ENCODE results near the gene KIRREL3.

The KIRREL3 gene

DNA sequence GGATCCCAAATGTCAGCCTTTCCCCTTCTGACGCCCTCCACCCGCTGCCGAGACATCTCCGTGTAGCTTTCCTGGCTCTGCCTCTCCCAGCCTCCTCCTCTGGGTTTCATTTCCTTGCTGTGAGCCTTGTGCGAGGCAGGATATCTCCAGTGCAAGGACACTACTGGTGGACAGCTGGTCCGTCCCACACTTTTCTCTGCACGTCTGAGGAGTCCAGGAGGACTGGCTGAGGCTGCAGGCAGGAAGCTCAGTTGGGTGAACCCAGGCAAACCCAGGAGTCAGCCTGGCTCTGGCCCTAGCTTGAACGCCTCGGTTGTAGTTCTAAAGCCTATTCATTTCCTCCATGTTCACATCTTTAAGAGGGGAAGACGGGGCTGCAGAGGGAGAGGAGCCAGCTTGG is 499.6 kb downstream of the KIRREL3 start:
- FAIRE-seq, result no peak
- DNase-seq (ENCODE audit: insufficient read length, low spot score), result no peak
- no peak for TF ChIP-seq POU2F2 (IDR thresholded peaks at IDR 0.05; ENCODE audit: low read depth, low read length)
- TF ChIP-seq PAX5 (IDR thresholded peaks at IDR 0.05; ENCODE audit: insufficient read depth, low read length, severe bottlenecking), result no peak
- no peak for TF ChIP-seq POLR2A (IDR thresholded peaks at IDR 0.05; ENCODE audit: low read depth, low read length)
- no peak for TF ChIP-seq SPI1 (IDR thresholded peaks at IDR 0.05; ENCODE audit: low read depth, low read length)
- no peak for TF ChIP-seq POLR2AphosphoS5 (IDR thresholded peaks at IDR 0.05; ENCODE audit: low read depth, low read length)
- no peak for TF ChIP-seq TAF1 (IDR thresholded peaks at IDR 0.05; ENCODE audit: low read depth, low read length)

DNA sequence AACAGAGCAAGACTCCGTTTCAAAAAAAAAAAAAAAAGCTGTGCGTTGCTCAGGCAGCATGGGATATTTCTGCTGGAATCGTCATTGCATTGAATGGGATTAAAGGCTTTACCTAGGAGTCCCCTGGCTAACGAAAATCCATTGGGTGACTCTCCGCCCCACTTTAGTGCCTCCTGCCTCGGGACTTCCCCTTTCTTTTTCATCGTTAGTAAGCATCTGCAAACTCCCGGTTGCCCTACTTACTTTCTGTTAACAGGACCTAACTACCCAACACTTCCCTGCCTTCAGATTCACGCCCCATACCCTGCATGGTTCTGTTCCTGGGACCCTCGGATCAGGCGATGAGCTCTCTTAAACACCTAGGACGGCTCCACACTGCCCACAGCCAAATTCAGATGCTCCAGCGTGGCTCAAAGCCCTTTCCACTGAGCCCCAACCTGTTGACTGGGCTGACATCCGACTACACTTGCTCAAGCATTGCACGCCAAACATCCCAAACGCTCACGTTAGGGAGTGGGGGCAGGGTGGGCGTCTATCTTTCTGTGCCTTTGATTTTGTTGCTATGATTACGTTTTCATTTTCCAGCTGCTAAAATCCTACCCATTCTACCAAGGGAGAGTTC is 501.3 kb downstream of the KIRREL3 start:
- no peak for DNase-seq (ENCODE audit: insufficient read length, low spot score)
- no peak for TF ChIP-seq POU2F2 (IDR thresholded peaks at IDR 0.05; ENCODE audit: low read depth, low read length)
- no peak for TF ChIP-seq POLR2AphosphoS5 (IDR thresholded peaks at IDR 0.05; ENCODE audit: low read depth, low read length)
- no peak for TF ChIP-seq TAF1 (IDR thresholded peaks at IDR 0.05; ENCODE audit: low read depth, low read length)
- TF ChIP-seq PAX5 (IDR thresholded peaks at IDR 0.05; ENCODE audit: insufficient read depth, low read length, severe bottlenecking), result no peak
- TF ChIP-seq POLR2A (IDR thresholded peaks at IDR 0.05; ENCODE audit: low read depth, low read length), result no peak
- TF ChIP-seq SPI1 (IDR thresholded peaks at IDR 0.05; ENCODE audit: low read depth, low read length), result 0 out of 2 replicates have a peak, but pooled peaks have one; percentile 20
- FAIRE-seq, result no peak

DNA sequence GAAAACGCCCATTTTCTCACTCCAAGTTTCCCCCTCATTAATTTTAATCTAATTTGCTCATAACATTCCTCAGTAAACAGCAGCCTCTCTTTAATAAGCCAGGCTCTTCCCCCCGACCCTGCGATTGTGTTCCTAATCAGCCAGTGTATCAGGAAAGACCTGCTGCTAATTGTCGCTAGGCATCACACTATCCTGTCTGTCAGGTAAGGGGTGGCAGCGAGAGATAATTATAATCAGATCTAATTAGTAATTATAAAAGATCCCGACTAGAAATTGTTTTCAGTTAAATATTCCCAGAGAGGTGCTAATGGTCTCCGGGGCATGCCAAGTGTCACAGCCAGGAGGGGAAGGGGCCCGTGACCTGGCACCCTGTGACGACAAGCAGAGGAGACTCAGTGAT is 502.3 kb downstream of the KIRREL3 start:
- DNase-seq (ENCODE audit: insufficient read length, low spot score), result no peak
- no peak for FAIRE-seq
- TF ChIP-seq POU2F2 (IDR thresholded peaks at IDR 0.05; ENCODE audit: low read depth, low read length), result no peak
- no peak for TF ChIP-seq SPI1 (IDR thresholded peaks at IDR 0.05; ENCODE audit: low read depth, low read length)
- no peak for TF ChIP-seq POLR2AphosphoS5 (IDR thresholded peaks at IDR 0.05; ENCODE audit: low read depth, low read length)
- TF ChIP-seq POLR2A (IDR thresholded peaks at IDR 0.05; ENCODE audit: low read depth, low read length), result no peak
- no peak for TF ChIP-seq PAX5 (IDR thresholded peaks at IDR 0.05; ENCODE audit: insufficient read depth, low read length, severe bottlenecking)
- no peak for TF ChIP-seq TAF1 (IDR thresholded peaks at IDR 0.05; ENCODE audit: low read depth, low read length)

DNA sequence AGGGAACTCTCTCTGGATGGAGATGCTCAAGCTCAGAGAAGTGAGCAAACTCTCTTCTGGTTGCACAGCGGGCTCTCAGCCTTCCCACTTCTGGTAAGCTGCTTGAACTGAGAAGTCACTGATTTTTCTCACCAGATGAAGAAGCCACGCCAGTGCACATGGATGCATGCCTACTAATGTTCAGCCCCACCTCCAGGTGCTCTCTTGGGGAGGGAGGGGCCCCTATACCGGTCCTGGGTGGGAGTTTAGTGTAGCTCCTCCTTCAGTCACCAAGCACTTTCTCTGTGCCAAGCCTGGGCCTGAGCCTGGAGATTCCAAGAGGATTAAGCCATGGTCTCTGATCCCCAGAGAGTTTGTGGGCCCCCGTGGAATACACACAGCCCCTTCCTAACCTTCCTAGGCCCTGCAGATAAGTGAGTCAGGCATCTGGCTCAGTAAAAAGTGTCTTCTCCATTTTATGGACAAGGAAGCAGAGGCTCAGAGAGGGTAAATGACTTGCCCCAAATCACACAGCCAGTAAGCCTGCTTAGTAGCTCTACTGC is 502.9 kb downstream of the KIRREL3 start:
- DNase-seq (ENCODE audit: insufficient read length, low spot score), result no peak
- TF ChIP-seq POLR2A (IDR thresholded peaks at IDR 0.05; ENCODE audit: low read depth, low read length) (no peak), SPI1 (IDR thresholded peaks at IDR 0.05; ENCODE audit: low read depth, low read length) (no peak), POU2F2 (IDR thresholded peaks at IDR 0.05; ENCODE audit: low read depth, low read length) (no peak), POLR2AphosphoS5 (IDR thresholded peaks at IDR 0.05; ENCODE audit: low read depth, low read length) (no peak), PAX5 (IDR thresholded peaks at IDR 0.05; ENCODE audit: insufficient read depth, low read length, severe bottlenecking) (no peak)
- no peak for FAIRE-seq

DNA sequence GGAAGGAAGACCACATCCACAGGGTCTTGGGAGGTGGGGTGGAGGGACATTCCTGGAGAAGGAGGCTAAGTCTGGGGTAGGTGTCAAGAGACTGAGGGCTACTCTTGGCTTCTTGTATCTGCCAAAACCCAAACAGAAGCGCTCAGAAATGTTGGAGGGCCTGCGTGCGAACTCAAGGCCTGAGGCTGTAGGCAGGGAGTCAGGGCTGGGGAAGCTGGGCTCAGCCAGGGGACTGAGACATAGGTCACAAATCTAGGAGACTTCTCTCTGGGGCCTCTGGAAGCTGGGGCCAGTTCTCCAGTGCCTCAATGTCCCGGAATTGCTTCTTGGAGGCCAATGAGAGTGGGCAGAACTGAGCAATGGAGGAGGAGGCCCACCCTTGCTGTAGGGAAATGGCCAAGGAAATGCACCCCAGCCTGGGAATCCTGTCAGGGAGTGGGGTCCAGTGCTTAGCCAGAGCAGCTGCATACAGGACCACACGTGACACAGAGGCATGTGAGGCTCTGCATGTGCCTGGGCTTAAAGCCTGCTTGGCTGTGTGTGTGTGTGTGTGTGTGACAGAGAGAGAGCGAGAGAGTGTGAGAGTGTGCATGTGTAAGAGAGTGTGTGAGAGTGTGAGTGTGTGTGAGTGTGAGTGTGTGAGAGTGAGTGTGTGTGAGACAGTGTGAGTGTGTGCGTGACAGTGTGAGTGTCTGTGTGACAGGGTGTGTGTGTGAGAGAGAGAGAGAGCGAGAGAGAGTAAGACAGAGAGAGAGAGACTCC is 503.8 kb downstream of the KIRREL3 start:
- FAIRE-seq, result no peak

DNA sequence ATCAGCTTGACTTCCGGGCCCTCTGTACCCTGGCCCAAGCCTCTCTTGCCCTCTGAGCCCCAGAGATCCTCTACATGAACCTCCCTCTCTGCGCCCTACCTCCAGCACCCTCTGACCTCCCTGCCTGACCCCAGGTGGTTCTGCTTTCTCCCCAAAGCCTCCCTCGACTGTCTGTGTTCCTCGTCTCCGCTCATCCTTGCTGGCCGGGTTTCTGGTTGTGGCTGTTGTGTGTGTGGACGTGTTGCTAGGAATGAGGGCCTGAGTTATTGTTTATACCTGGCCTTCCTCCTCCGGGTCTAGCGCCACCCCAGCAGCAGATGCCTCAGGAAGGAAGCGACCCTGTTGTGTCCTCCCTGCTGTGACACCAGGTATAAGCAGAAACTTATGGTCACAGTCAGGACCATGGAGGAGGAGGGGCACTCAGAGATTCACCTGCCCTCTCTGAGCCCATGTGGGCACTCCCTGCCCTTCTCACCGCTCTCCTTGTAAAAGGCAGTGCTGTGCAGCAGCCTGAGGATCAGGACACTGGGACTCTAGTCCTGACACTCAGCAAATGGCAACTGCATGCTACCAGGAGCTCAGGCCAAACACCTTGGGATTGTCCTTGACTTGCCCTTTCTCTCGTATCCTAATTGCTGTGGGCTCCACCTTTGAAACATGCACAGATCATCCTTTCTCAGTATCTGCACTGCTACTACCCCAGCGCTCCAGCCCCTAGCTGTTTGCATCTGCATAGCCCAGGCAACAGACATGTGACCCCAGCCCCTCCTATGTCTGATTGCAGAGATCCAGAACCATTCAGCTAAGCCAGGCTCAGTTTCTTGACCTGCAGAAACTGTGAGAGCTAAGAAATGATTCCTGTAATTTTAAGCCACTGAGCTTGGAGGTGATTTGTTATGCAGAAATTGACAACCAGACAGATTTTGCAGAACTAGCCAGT is 505.0 kb downstream of the KIRREL3 start:
- TF ChIP-seq POLR2AphosphoS5 (IDR thresholded peaks at IDR 0.05; ENCODE audit: low read depth, low read length), result no peak
- no peak for TF ChIP-seq TAF1 (IDR thresholded peaks at IDR 0.05; ENCODE audit: low read depth, low read length)
- no peak for TF ChIP-seq SPI1 (IDR thresholded peaks at IDR 0.05; ENCODE audit: low read depth, low read length)
- TF ChIP-seq POLR2A (IDR thresholded peaks at IDR 0.05; ENCODE audit: low read depth, low read length), result no peak
- no peak for TF ChIP-seq POU2F2 (IDR thresholded peaks at IDR 0.05; ENCODE audit: low read depth, low read length)
- no peak for TF ChIP-seq PAX5 (IDR thresholded peaks at IDR 0.05; ENCODE audit: insufficient read depth, low read length, severe bottlenecking)
- FAIRE-seq, result no peak
- no peak for DNase-seq (ENCODE audit: insufficient read length, low spot score)

More for the DNA sequence above, 503.8 kb downstream of the KIRREL3 start:
- no peak for TF ChIP-seq PAX5 (IDR thresholded peaks at IDR 0.05; ENCODE audit: insufficient read depth, low read length, severe bottlenecking)
- no peak for TF ChIP-seq POU2F2 (IDR thresholded peaks at IDR 0.05; ENCODE audit: low read depth, low read length)
- no peak for DNase-seq (ENCODE audit: insufficient read length, low spot score)

DNA sequence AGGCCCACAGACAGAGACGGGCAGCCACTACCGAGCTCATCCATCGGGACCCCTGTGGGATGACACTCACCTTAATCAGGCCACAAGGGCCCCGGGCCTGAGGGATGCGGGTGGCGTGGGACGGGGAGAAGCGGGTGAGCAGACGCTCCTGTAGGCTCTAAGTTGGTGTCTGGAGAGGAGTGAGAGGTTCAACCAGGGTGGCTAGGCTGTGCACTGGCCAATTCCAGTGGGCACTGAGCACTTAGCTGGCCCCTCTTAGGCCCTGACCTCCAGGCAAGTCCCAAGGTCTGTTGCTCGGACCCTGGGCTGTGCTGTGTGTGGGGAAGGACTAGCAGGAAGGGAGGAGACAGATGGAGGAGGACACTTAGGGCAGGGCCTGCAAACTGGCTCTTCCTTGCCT is 505.7 kb downstream of the KIRREL3 start:
- DNase-seq (ENCODE audit: insufficient read length, low spot score) (no peak), FAIRE-seq (no peak)
- TF ChIP-seq POLR2A (IDR thresholded peaks at IDR 0.05; ENCODE audit: low read depth, low read length) (no peak), POLR2AphosphoS5 (IDR thresholded peaks at IDR 0.05; ENCODE audit: low read depth, low read length) (no peak), PAX5 (IDR thresholded peaks at IDR 0.05; ENCODE audit: insufficient read depth, low read length, severe bottlenecking) (no peak), POU2F2 (IDR thresholded peaks at IDR 0.05; ENCODE audit: low read depth, low read length) (no peak), SPI1 (IDR thresholded peaks at IDR 0.05; ENCODE audit: low read depth, low read length) (no peak), TAF1 (IDR thresholded peaks at IDR 0.05; ENCODE audit: low read depth, low read length) (no peak)

DNA sequence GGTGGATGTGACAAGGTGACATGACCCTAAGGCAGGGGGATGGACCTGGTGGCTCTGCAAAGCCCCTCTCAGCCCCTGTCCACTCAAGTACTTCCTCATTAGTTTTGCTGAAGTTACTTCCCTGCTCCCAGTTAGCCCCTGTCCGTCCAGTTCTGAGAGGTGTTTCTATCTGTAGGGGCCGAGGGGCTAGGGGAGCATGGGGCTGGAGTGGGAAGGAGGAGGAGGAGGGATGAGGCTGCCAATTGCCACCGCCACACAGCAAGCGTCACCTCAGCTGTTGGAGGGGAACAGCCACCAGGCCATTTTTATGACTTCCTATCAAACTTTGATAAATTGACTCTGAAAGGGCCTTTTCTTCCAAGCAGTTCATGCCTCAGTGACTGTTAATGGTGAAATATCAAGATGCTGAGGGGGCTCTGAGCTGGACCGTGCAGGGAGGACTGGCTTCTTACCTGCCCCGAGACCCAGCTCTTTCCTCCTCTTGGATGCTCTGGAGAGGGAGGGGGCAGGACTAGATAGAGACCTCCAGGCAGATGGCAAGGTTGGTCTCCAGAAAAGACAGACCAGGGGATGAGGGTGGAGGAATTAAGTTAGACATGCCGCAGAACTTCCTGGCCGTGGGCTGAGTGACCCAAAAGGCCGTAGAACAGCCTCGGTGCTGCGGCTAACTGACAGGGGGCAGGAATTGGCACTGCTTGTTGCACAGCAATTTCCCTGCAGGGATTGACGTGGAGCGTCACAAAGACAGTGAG is 508.1 kb downstream of the KIRREL3 start:
- no peak for TF ChIP-seq SPI1 (IDR thresholded peaks at IDR 0.05; ENCODE audit: low read depth, low read length)
- TF ChIP-seq PAX5 (IDR thresholded peaks at IDR 0.05; ENCODE audit: insufficient read depth, low read length, severe bottlenecking), result no peak
- TF ChIP-seq TAF1 (IDR thresholded peaks at IDR 0.05; ENCODE audit: low read depth, low read length), result no peak
- TF ChIP-seq POLR2AphosphoS5 (IDR thresholded peaks at IDR 0.05; ENCODE audit: low read depth, low read length), result no peak
- TF ChIP-seq POU2F2 (IDR thresholded peaks at IDR 0.05; ENCODE audit: low read depth, low read length), result no peak
- no peak for TF ChIP-seq POLR2A (IDR thresholded peaks at IDR 0.05; ENCODE audit: low read depth, low read length)
- no peak for FAIRE-seq
- no peak for DNase-seq (ENCODE audit: insufficient read length, low spot score)
